AG09309 (cell line): ENCODE results near the gene ZFP2.
"Not testable (repeated sequence)": the region's sequence is repeated elsewhere in the genome, so short reads cannot be mapped to it uniquely, and the experiment has no call there.

Experiments used
- DNase-seq: peaks from one replicate; pipeline ENCODE4 v3.0.0-alpha.2; 2010; ENCODE audit warnings: low read depth
- H3K4me3 ChIP-seq: 2 replicates; pipeline ENCODE4 v1.5.1; 2011; ENCODE audit warnings: mild to moderate bottlenecking, low read depth, low read length, moderate library complexity; ENCODE audit not compliant: control insufficient read depth
- TF ChIP-seq, protein P1 (sequence below): IDR thresholded peaks from 2 replicates; pipeline ENCODE4 v1.5.1; 2011; ENCODE audit warnings: mild to moderate bottlenecking, low read depth, low read length, inconsistent platforms; ENCODE audit not compliant: insufficient read depth, control insufficient read depth; ENCODE audit errors: missing control alignments

Gene ZFP2

DNA sequence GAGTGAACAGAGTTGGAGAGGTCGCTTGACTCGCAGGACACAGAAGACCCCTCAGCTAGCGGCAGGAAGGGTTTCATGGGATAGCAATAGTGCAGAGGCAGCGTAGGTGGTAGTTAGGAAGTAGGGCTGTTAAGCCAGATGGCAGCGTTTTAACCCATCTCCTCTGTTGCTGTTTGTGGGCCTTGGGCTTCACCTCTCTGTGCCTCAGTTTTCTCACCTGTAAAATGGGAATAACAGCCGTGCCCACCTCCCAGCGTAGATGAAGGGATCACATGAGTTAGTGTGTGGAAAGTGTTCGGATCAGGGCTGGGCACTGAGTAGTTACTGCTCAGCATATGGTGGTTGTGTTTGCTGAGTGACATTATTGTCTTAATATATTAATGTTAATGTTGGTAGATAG is 34.1 kb upstream of the ZFP2 start:
- no peak overlapping the region for H3K4me3 ChIP-seq
- DNase-seq: no peak
- TF ChIP-seq, protein P1, sequence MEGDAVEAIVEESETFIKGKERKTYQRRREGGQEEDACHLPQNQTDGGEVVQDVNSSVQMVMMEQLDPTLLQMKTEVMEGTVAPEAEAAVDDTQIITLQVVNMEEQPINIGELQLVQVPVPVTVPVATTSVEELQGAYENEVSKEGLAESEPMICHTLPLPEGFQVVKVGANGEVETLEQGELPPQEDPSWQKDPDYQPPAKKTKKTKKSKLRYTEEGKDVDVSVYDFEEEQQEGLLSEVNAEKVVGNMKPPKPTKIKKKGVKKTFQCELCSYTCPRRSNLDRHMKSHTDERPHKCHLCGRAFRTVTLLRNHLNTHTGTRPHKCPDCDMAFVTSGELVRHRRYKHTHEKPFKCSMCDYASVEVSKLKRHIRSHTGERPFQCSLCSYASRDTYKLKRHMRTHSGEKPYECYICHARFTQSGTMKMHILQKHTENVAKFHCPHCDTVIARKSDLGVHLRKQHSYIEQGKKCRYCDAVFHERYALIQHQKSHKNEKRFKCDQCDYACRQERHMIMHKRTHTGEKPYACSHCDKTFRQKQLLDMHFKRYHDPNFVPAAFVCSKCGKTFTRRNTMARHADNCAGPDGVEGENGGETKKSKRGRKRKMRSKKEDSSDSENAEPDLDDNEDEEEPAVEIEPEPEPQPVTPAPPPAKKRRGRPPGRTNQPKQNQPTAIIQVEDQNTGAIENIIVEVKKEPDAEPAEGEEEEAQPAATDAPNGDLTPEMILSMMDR: no peak

DNA sequence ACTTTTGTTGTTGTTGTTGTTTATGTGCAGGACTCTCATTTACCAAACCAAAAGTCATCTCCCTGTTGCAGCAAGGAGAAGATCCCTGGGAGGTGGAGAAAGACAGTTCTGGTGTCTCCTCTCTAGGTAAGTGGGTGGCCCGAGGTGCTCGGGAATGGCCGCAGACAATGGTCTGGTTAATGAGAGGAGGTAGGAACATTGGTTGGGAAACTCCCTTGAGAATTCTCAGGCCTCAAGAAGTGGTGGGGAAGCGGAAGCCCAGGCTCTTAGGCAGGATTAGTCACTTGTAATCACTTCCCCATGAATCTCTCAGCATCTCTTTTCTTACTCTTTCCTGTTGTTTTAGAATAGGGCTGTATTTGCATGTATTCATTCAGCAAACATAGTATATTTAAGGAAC is 28.8 kb upstream of the ZFP2 start:
- no peak overlapping the region for H3K4me3 ChIP-seq
- no peak for DNase-seq
- TF ChIP-seq, protein P1: no peak

- TF ChIP-seq, protein P1: no peak
- no peak overlapping the region for H3K4me3 ChIP-seq
- no peak for DNase-seq
Observed at GRCh38 chr5:178869577-178869976, 26.1 kb upstream of the ZFP2 start.

DNA sequence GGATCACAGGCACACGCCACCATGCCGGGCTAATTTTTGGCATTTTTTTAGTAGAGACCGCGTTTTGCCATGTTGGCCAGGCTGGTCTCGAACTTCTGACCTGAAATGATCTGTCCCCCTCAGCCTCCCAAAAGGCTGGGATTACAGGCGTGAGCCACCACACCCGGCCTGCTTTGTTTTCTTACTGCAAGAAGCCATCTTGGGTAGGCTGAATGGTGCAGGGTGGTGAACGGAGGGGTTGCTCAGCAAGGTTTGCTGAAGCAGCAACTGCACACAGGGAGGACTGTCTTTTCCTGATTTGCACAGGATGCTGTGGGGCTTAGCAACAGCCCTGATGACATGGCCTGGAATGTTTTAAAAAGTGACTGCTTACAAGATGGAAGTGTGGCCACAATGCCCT is 25.3 kb upstream of the ZFP2 start:
- TF ChIP-seq, protein P1: no peak
- no peak overlapping the region for H3K4me3 ChIP-seq
- no peak for DNase-seq

- H3K4me3 ChIP-seq: no peak overlapping the region
- no peak for DNase-seq
- TF ChIP-seq, protein P1: no peak
Observed at GRCh38 chr5:178872302-178872701, 23.4 kb upstream of the ZFP2 start.

- DNase-seq, H3K4me3 ChIP-seq: not testable (repeated sequence)
Observed at GRCh38 chr5:178883115-178883694, 12.5 kb upstream of the ZFP2 start.

DNA sequence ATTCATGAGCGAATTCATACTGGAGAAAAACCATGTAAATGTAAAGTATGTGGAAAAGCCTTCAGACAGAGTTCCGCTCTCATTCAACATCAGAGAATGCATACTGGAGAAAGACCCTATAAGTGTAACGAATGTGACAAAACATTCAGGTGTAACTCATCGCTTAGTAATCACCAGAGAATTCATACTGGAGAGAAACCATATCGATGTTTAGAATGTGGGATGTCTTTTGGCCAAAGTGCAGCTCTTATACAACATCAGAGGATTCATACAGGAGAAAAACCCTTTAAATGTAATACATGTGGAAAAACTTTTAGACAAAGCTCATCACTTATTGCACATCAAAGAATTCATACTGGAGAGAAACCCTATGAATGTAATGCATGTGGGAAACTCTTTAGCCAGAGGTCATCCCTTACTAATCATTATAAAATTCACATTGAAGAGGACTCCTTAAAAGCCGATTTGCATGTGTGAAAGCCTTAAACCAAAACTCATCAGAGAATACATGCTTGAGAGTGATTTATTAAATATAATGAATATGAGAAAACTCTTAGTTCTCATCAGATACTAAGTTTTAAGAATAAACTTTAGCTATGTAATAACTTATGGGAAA is 11.8 kb upstream of the ZFP2 start:
- TF ChIP-seq, protein P1: no peak
- no peak for DNase-seq
- no peak overlapping the region for H3K4me3 ChIP-seq
